ENCODE data around the gene SRMS. TPM values are rescaled to one million over a fixed set of nuclear protein-coding genes. Genes with fewer than 3 reads are reported as not detected.

Gene SRMS
- total and polyA plus RNA-seq, 4 donors, result 0.06 TPM; not detected in 3

GRCh38 chr20:63553251-63553932 lies 5.8 kb upstream of the SRMS start:
- Histone ChIP-seq H3K4me1 (ENCODE audit: control insufficient read depth in 5 of 5, insufficient read depth in 5 of 5, low read length in 5 of 5) (no peaks in the 10 kb centered on the region), H3K9me3 (ENCODE audit: control insufficient read depth in 4 of 4, insufficient read depth in 3 of 4, low read length in 3 of 4) (no peaks in the 10 kb centered on the region), H3K36me3 (ENCODE audit: control insufficient read depth in 4 of 4, insufficient read depth in 4 of 4, low read length in 4 of 4) (peaks cover 0 to 4% (median 0%) of the 10 kb centered on the region in 4 donors), H3K27ac (ENCODE audit: low read depth in 1 of 2, low read length in 1 of 2) (no peak overlapping the region), H3K9ac (ENCODE audit: insufficient read depth in 1 of 2, low read length in 2 of 2) (peak overlapping the region in 1 of 2 donors; percentile 37), H3K4me3 (peak overlapping the region; percentile 33), H3K27me3 (ENCODE audit: control insufficient read depth in 3 of 3, insufficient read depth in 3 of 3, low read length in 2 of 3) (peaks cover 0 to 12% (median 9%) of the 10 kb centered on the region in 3 donors)
- DNase-seq (peak; percentile 68 to 86 (median 69)), ATAC-seq (ENCODE audit: insufficient read depth, low FRiP score) (peak; percentile 86)
- WGBS, 2 donors, result 3 to 5% methylated on average over 20 to 37 of the region's 37 CpGs
- TF ChIP-seq CTCF (IDR thresholded peaks at IDR 0.05; ENCODE audit: control extremely low read depth, extremely low read depth), result no peak

- H3K9ac ChIP-seq (ENCODE audit: insufficient read depth in 1 of 2, low read length in 2 of 2), result no peak overlapping the region
- TF ChIP-seq CTCF (IDR thresholded peaks at IDR 0.05; ENCODE audit: control extremely low read depth, extremely low read depth), result no peak
- H3K9me3 ChIP-seq (ENCODE audit: control insufficient read depth in 4 of 4, insufficient read depth in 3 of 4, low read length in 3 of 4), result no peaks in the 10 kb centered on the region
- ATAC-seq (ENCODE audit: insufficient read depth, low FRiP score) (no peak), DNase-seq (no peak)
- no peak overlapping the region for H3K27ac ChIP-seq (ENCODE audit: low read depth in 1 of 2, low read length in 1 of 2)
- H3K4me1 ChIP-seq (ENCODE audit: control insufficient read depth in 5 of 5, insufficient read depth in 5 of 5, low read length in 5 of 5), result no peaks in the 10 kb centered on the region
- peaks cover 0 to 16% (median 12%) of the 10 kb centered on the region in 3 donors for H3K27me3 ChIP-seq (ENCODE audit: control insufficient read depth in 3 of 3, insufficient read depth in 3 of 3, low read length in 2 of 3)
- no peak overlapping the region for H3K4me3 ChIP-seq
- no peaks in the 10 kb centered on the region for H3K36me3 ChIP-seq (ENCODE audit: control insufficient read depth in 4 of 4, insufficient read depth in 4 of 4, low read length in 4 of 4)
- WGBS, 2 donors, result 24 to 39% methylated on average over 15 of the region's 15 CpGs
These were observed 5.1 kb upstream of the SRMS start for GRCh38 chr20:63552481-63553249.

- no peak overlapping the region for H3K9ac ChIP-seq (ENCODE audit: insufficient read depth in 1 of 2, low read length in 2 of 2)
- no peaks in the 10 kb centered on the region for H3K4me1 ChIP-seq (ENCODE audit: control insufficient read depth in 5 of 5, insufficient read depth in 5 of 5, low read length in 5 of 5)
- no peak for TF ChIP-seq CTCF (IDR thresholded peaks at IDR 0.05; ENCODE audit: control extremely low read depth, extremely low read depth)
- WGBS, 2 donors, result 65 to 75% methylated on average over 9 of the region's 9 CpGs
- H3K4me3 ChIP-seq, result no peak overlapping the region
- no peaks in the 10 kb centered on the region for H3K9me3 ChIP-seq (ENCODE audit: control insufficient read depth in 4 of 4, insufficient read depth in 3 of 4, low read length in 3 of 4)
- DNase-seq (no peak), ATAC-seq (ENCODE audit: insufficient read depth, low FRiP score) (no peak)
- H3K27ac ChIP-seq (ENCODE audit: low read depth in 1 of 2, low read length in 1 of 2), result no peak overlapping the region
- H3K27me3 ChIP-seq (ENCODE audit: control insufficient read depth in 3 of 3, insufficient read depth in 3 of 3, low read length in 2 of 3), result peaks cover 0 to 22% (median 12%) of the 10 kb centered on the region in 3 donors
- no peaks in the 10 kb centered on the region for H3K36me3 ChIP-seq (ENCODE audit: control insufficient read depth in 4 of 4, insufficient read depth in 4 of 4, low read length in 4 of 4)
These were observed 3.5 kb upstream of the SRMS start for GRCh38 chr20:63551068-63551467.

Data from lung (tissue), 12 donors.